H1 (cell line): ENCODE results near the gene TTC27. TPM values are rescaled to one million over a fixed set of nuclear protein-coding genes. Genes with fewer than 3 reads are reported as not detected.

Experiments used
- CTCF ChIA-PET: fragments of 300-600 bp; sonication (Branson Sonifier 250); formaldehyde crosslinking; loops from one replicate; lab custom pipeline; 2021; ENCODE audit not compliant: partially characterized antibody; lab: Charles Lee
- POLR2A ChIA-PET: fragments of 300-600 bp; sonication (Branson Sonifier 250); formaldehyde crosslinking; loops from one replicate; lab custom pipeline; 2021; ENCODE audit warnings: inconsistent platforms; ENCODE audit not compliant: partially characterized antibody; lab: Charles Lee
- DNase-seq, 2 experiments: peaks; one replicate each; pipeline versions ENCODE4 v3.0.0 to v3.0.0-alpha.2; 2010 to 2022; ENCODE audit warnings: low spot score in 2 of 2, low read depth in 1 of 2, mixed read lengths in 1 of 2
- FAIRE-seq: peaks from 2 replicates; lab custom pipeline; 2011; peaks lifted over from hg19 to GRCh38; lab: Jason Lieb, UNC
- H2AFZ ChIP-seq: 2 replicates; pipeline ENCODE4 v1.8.1; 2012; ENCODE audit warnings: low read length, inconsistent platforms
- H2AK5ac ChIP-seq: 2 replicates; pipeline ENCODE4 v1.6.1; 2013; ENCODE audit warnings: low read depth, low read length
- H2BK120ac ChIP-seq: replicated peaks from 2 replicates; pipeline ENCODE3; 2013; ENCODE audit warnings: low read depth, low read length, inconsistent platforms
- H2BK12ac ChIP-seq: 2 replicates; pipeline ENCODE4 v1.6.1; 2013; ENCODE audit warnings: low read depth, low read length
- H2BK15ac ChIP-seq: 2 replicates; pipeline ENCODE4 v1.6.1; 2013; ENCODE audit warnings: low read length
- H2BK20ac ChIP-seq: 2 replicates; pipeline ENCODE4 v1.6.1; 2013; ENCODE audit warnings: low read length
- H2BK5ac ChIP-seq: 2 replicates; pipeline ENCODE4 v1.6.1; 2013; ENCODE audit warnings: low read depth, low read length
- H3K14ac ChIP-seq: 2 replicates; pipeline ENCODE4 v1.6.1; 2013; ENCODE audit warnings: inconsistent platforms; ENCODE audit not compliant: insufficient read length
- H3K18ac ChIP-seq: 2 replicates; pipeline ENCODE4 v1.6.1; 2013; ENCODE audit warnings: low read length; ENCODE audit errors: extremely low read depth
- H3K23ac ChIP-seq: 2 replicates; pipeline ENCODE4 v1.6.1; 2013; ENCODE audit warnings: inconsistent platforms; ENCODE audit not compliant: insufficient read length
- H3K23me2 ChIP-seq: 2 replicates; pipeline ENCODE4 v1.6.1; 2013; ENCODE audit warnings: low read depth, low read length
- H3K27ac ChIP-seq: 2 replicates; pipeline ENCODE4 v1.6.1; 2011; ENCODE audit warnings: low read depth, low read length, inconsistent platforms
- H3K27me3 ChIP-seq, 4 experiments: replicated peaks in 1 of 4; 1 replicate in 1 of 4; 2 replicates in 3 of 4; pipeline versions ENCODE4 v1.6.1 to v1.8.1; 2011 to 2013; ENCODE audit warnings: low read length in 3 of 4, mild to moderate bottlenecking in 3 of 4, inconsistent platforms in 2 of 4, mixed read lengths in 2 of 4, moderate library complexity in 1 of 4; ENCODE audit not compliant: control insufficient read depth in 3 of 4, insufficient read depth in 3 of 4; ENCODE audit errors: extremely low read depth in 1 of 4
- H3K36me3 ChIP-seq, 4 experiments: 2 replicates each; pipeline versions ENCODE4 v1.6.1 to v1.8.1; 2011 to 2013; ENCODE audit warnings: mild to moderate bottlenecking in 4 of 4, low read length in 3 of 4, moderate library complexity in 2 of 4, control low read depth in 1 of 4, inconsistent platforms in 1 of 4; ENCODE audit not compliant: insufficient read depth in 4 of 4, control insufficient read depth in 2 of 4
- H3K4ac ChIP-seq: replicated peaks from 2 replicates; pipeline ENCODE3; 2013; ENCODE audit warnings: low read length, low read depth, mixed read lengths, inconsistent platforms; ENCODE audit not compliant: insufficient read length
- H3K4me1 ChIP-seq, 4 experiments: replicated peaks in 1 of 4; 1 replicate in 1 of 4; 2 replicates in 3 of 4; pipeline versions ENCODE4 v1.6.1 to v1.8.1; 2011 to 2013; ENCODE audit warnings: low read length in 3 of 4, inconsistent platforms in 2 of 4, mixed read lengths in 1 of 4; ENCODE audit not compliant: insufficient read depth in 4 of 4, control insufficient read depth in 3 of 4
- H3K4me2 ChIP-seq, 2 experiments: 2 replicates each; pipeline versions ENCODE4 v1.6.1 to v1.8.1; 2011 to 2013; ENCODE audit warnings: low read depth in 2 of 2, low read length in 2 of 2, control low read depth in 1 of 2, inconsistent platforms in 1 of 2, mild to moderate bottlenecking in 1 of 2; ENCODE audit not compliant: insufficient read depth in 1 of 2
- H3K4me3 ChIP-seq, 4 experiments: fragments of 200-600, 300-600 bp in 1 of 4; sonication (generic), shearing (Covaris generic), sonication (Bioruptor Twin) in 1 of 4; 2 replicates each; pipeline versions ENCODE4 v1.5.1 to v1.8.1; 2011 to 2016; ENCODE audit warnings: low read length in 4 of 4, low read depth in 3 of 4, control low read depth in 2 of 4, inconsistent platforms in 2 of 4, mild to moderate bottlenecking in 2 of 4, mixed read lengths in 1 of 4, moderate library complexity in 1 of 4; ENCODE audit not compliant: insufficient read depth in 2 of 4; ENCODE audit errors: extremely low read depth in 1 of 4
- H3K56ac ChIP-seq: replicated peaks from 2 replicates; pipeline ENCODE3; 2013; ENCODE audit warnings: low read depth, mild to moderate bottlenecking, mixed read lengths, low read length, inconsistent platforms; ENCODE audit not compliant: insufficient read length
- H3K79me1 ChIP-seq: 2 replicates; pipeline ENCODE4 v1.6.1; 2013; ENCODE audit warnings: low read depth, low read length, control low read depth
- H3K79me2 ChIP-seq, 2 experiments: 2 replicates each; pipeline versions ENCODE4 v1.6.1 to v1.8.1; 2012 to 2013; ENCODE audit warnings: low read length in 2 of 2, mild to moderate bottlenecking in 2 of 2, inconsistent platforms in 1 of 2; ENCODE audit not compliant: insufficient read depth in 2 of 2, control insufficient read depth in 1 of 2
- H3K9ac ChIP-seq, 4 experiments: replicated peaks in 1 of 4; 1 replicate in 1 of 4; 2 replicates in 3 of 4; pipeline versions ENCODE4 v1.6.1 to v1.8.1; 2011 to 2013; ENCODE audit warnings: low read depth in 3 of 4, low read length in 3 of 4, control low read depth in 2 of 4, mild to moderate bottlenecking in 2 of 4, moderate library complexity in 2 of 4, inconsistent platforms in 1 of 4; ENCODE audit errors: extremely low read depth in 1 of 4
- H3K9me3 ChIP-seq, 2 experiments: 2 replicates each; pipeline versions ENCODE4 v1.6.1 to v1.8.1; 2012 to 2013; ENCODE audit warnings: mild to moderate bottlenecking in 2 of 2, moderate library complexity in 2 of 2, control low read depth in 1 of 2, inconsistent platforms in 1 of 2, low read depth in 1 of 2, low read length in 1 of 2, mixed read lengths in 1 of 2; ENCODE audit not compliant: insufficient read depth in 2 of 2
- H4K20me1 ChIP-seq, 2 experiments: replicated peaks in 1 of 2; 2 replicates each; pipeline versions ENCODE3 to v1.8.1; 2011 to 2013; ENCODE audit warnings: inconsistent platforms in 2 of 2, low read length in 2 of 2, mild to moderate bottlenecking in 1 of 2; ENCODE audit not compliant: insufficient read depth in 2 of 2, control insufficient read depth in 1 of 2
- H4K5ac ChIP-seq: 2 replicates; pipeline ENCODE4 v1.6.1; 2013; ENCODE audit warnings: low read length, low read depth, mixed read lengths, inconsistent platforms; ENCODE audit not compliant: insufficient read length
- H4K8ac ChIP-seq: 2 replicates; pipeline ENCODE4 v1.8.0; 2013; ENCODE audit warnings: mild to moderate bottlenecking, moderate library complexity, low read length, inconsistent platforms; ENCODE audit not compliant: insufficient read depth; ENCODE audit errors: extremely low read depth
- H4K91ac ChIP-seq: replicated peaks from 2 replicates; pipeline ENCODE3; 2013; ENCODE audit warnings: low read length, mixed read lengths, inconsistent platforms; ENCODE audit not compliant: insufficient read length
- EGR1 ChIP-seq: IDR thresholded peaks from 2 replicates; pipeline ENCODE4 v1.6.1; 2011; ENCODE audit warnings: low read depth, low read length, borderline replicate concordance
- ZNF274 ChIP-seq: IDR thresholded peaks from 2 replicates; pipeline ENCODE4 v1.7.0; 2012; ENCODE audit warnings: low read length, borderline replicate concordance; ENCODE audit errors: extremely low read depth
- WGBS, 2 experiments: shearing (Covaris generic) in 1 of 2; methylation state at CpG; one replicate each; pipeline versions ENCODE4 v1.1.6 to v1.1.7; 2013 to 2015; ENCODE audit warnings: low lambda C conversion rate in 2 of 2, mixed read lengths in 2 of 2, inconsistent platforms in 1 of 2, low coverage in 1 of 2, missing lambda C conversion rate in 1 of 2; ENCODE audit not compliant: insufficient replicate concordance in 2 of 2, insufficient coverage in 1 of 2, insufficient read length in 1 of 2; ENCODE audit errors: extremely low coverage in 1 of 2, missing lambda C conversion rate in 1 of 2; 5-methylcytosine and 5-hydroxymethylcytosine counted together
- polyA plus RNA-seq, 7 experiments: library from polyadenylated mRNA; depleted of rRNA in 3 of 7; stranded (reverse) in 5 of 7; unstranded in 2 of 7; fragments of >200 nt in 5 of 7; fragments of 200-250 nt in 2 of 7; gene quantifications; 1 replicate in 5 of 7; 2 replicates in 1 of 7; 4 replicates in 1 of 7; pipeline versions ENCODE4 v1.2.1 to v1.2.3, GENCODE V29; 2011 to 2013; ENCODE audit warnings: missing spikeins in 2 of 7, mixed read lengths in 2 of 7
- total RNA-seq: library from RNA; stranded (reverse); fragmentation: NEBNext Ultra II Directional; extraction: Animal tissue kit (Norgen Biotek cat#: 25700); gene quantifications from 2 replicates; pipeline ENCODE4 v1.2.1, GENCODE V29; 2021

Gene TTC27
- total and polyA plus RNA-seq, 2 of the 8 experiments (the other 6 are each of a cell fraction or from before 2014, with no cell fraction given): 13.8 to 29.1 TPM

DNA sequence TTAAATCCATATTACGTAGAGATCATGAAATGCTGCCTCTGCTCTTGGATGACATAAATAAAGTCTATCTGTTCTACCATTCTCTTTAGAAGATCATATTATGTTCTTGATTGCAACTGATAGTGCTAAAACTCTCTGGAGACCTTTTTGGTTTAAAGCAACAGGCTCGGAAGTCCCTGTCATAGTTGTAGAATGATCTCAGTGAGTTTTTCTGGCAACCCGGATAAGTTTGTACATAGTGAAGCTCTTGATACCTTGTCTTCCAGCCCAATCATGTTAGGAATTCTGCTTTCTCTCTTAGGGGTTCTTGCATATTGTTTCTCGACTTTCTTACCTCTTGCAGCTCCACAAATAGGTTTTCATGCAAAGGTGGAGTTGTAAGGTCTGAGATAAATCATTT, 156.1 kb downstream of the TTC27 start:
- no peak for FAIRE-seq
- H3K18ac ChIP-seq: no peak overlapping the region

More for the DNA sequence above, 156.1 kb downstream of the TTC27 start:
- H3K4me2 ChIP-seq: no peak overlapping the region
- H3K14ac ChIP-seq: no peak overlapping the region
- no peak overlapping the region for H2BK12ac ChIP-seq
- ChIA-PET CTCF (interaction anchor here (0.9 to 1.6 kb wide), 4 partner anchors 9 to 596 kb away, joined by 3 to 4 read pairs (median 4); no protein-coding TSS in a partner anchor), POLR2A (no interaction called here)
- no peak overlapping the region for H3K4me3 ChIP-seq
- no peak overlapping the region for H3K56ac ChIP-seq
- no peaks in the 10 kb centered on the region for H4K20me1 ChIP-seq
- no peak overlapping the region for H3K4ac ChIP-seq
- H2AK5ac ChIP-seq: no peak overlapping the region
- no peak overlapping the region for H4K91ac ChIP-seq
- no peak for DNase-seq
- H4K8ac ChIP-seq: no peak overlapping the region
- no peaks in the 10 kb centered on the region for H3K23me2 ChIP-seq
- no peaks in the 10 kb centered on the region for H3K27me3 ChIP-seq
- no peak overlapping the region for H2AFZ ChIP-seq
- TF ChIP-seq ZNF274 (no peak), EGR1 (no peak)
- peaks cover 2 to 8% of the 10 kb centered on the region in 2 experiments; a peak in 2 of 4 replicates for H3K9me3 ChIP-seq
- peaks cover 0 to 3% (median 0%) of the 10 kb centered on the region in 4 experiments; a peak in 1 of 8 replicates for H3K36me3 ChIP-seq
- no peaks in the 10 kb centered on the region for H3K79me1 ChIP-seq
- H4K5ac ChIP-seq: no peak overlapping the region
- WGBS, 2 experiments: 95% methylated on average over 4 of the region's 4 CpGs; no CpG with 5 or more reads in 1 of the 2 experiments
- no peak overlapping the region for H2BK20ac ChIP-seq
- H3K9ac ChIP-seq: no peak overlapping the region
- no peaks in the 10 kb centered on the region for H3K4me1 ChIP-seq
- H2BK15ac ChIP-seq: no peak overlapping the region
- H2BK5ac ChIP-seq: no peak overlapping the region
- H2BK120ac ChIP-seq: no peak overlapping the region
- no peak overlapping the region for H3K27ac ChIP-seq
- no peaks in the 10 kb centered on the region for H3K79me2 ChIP-seq
- H3K23ac ChIP-seq: no peak overlapping the region
